GM19452 (cell line): ENCODE results near the gene HELZ2.

Experiments
- ATAC-seq: cut with Tn5 transposase; IDR thresholded peaks from one replicate; pipeline ENCODE4 v1.9.1; 2021; ENCODE audit not compliant: unreplicated experiment

HELZ2 gene

DNA sequence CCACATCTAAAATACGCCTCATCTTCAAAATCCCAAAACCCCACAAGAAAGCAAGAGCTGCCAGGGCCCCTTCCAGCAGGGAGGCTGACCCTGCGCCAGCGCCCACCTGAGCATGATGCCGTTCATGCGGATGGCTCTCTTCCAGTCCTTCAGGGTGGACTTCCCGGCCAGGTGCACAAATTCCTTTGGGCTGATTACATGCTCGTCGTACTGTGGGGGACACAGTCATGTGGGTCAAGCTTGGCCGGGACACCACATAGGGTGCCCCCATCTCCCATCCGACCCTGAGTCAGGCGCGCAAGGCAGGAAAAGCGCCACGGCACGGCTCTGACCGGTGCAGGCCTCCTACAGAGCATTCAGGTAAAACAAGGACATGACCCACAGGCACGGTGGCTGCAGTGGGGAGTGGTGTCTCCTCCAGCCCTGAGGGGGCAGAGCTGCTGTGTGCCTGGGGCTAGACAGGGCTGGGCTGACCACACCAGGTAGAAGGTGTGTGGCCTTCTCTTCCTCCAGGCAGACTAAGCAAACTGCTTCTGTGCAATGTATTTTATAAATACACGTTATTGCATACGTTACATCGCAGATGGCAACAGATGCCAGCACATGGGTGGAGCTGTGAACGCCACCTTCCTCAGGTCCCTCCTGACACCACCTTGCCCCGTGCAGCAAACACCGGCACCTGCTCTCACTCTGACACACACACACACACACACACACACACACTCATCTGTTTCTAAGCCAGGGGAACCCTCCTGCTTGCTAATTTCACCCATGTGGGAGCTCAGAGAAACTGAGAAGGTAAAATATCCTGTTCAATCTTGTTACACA lies 23.8 kb upstream of the HELZ2 start:
- no peak for ATAC-seq

DNA sequence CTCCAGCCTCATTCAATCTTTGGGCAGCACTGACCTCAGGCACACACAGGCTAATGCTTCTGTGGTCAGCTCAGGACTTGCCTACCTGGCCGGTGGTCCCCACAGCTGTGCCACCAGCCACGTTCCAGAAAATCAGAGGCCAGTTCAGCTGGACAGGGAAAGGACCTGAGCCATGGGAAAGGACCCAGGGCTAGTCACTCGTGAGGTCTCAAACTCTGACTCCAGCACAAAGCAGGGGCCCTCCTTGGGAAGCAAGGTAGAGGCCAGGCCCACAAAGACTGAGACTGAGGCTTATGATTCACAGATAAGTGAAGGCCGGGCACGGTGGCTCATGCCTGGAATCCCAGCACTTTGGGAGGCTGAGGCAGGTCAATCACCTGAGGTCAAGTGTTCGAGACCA lies 22.4 kb upstream of the HELZ2 start:
- ATAC-seq: no peak

- ATAC-seq: no peak
These were observed 21.5 kb upstream of the HELZ2 start for GRCh38 chr20:63595416-63596127.

- ATAC-seq: no peak
These were observed 20.1 kb upstream of the HELZ2 start for GRCh38 chr20:63594043-63594561.

DNA sequence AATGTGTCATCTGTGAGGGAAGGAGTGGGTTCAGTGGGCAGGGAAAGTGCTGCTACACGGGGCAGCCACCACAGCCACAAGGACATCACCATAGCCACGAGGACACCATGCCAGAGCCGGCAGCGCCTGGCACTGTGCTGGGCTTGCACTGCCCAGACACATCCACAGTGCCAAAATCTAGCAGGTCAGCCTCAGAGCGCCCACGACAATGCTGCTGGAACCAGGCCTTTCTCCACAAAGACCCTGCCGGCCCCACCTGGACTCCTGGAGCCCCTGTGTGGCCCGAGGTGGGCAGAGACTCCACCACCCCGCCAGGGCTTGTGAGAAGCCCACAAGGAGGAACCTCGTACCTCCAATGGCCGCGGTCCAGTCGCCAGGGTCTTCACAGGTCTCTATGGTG lies 18.6 kb upstream of the HELZ2 start:
- ATAC-seq: no peak

DNA sequence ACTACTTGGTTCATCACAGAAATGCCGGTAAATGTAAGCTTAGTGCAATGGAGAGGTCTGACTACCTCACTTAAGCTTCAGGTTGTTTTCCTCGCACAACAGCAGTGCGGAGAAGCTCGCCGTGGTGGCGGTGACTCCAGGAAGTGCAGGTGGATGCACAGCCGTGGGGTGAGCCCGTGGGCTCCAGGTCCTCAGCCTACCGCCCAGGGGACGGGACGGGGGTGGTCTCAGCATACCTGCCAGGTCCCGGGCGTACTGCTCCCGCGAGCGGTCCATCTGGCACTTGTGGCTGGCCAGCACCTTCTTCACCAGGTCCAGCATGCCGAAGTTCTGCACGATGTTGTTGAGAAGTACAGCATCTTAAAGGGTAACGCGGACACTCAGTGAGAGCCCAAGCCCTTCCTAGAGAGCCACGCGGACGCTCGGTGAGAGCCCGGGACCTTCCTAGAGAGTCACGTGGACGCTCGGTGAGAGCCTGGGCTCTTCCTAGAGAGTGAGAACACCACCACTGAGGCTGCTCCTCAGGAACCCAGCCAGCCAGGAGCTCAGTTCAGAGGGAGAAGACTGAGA lies 17.8 kb upstream of the HELZ2 start:
- no peak for ATAC-seq

DNA sequence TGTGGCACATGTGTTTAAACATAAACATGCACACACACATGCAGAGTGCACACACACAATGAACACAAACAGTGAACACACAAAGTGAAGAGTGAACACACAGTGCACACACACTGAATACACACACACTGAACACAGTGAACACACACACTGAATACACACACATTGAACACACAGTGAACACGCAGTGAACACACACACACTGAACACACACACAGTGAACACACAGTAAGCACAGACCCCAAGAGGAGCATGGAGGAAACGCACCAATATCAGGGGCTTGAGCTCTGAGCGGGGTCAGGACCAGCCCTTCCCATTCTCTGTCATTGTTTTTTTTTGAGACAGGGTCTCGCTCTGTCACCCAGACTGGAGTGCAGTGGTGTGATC lies 17.1 kb upstream of the HELZ2 start:
- ATAC-seq: no peak

GRCh38 chr20:63590218-63591146 lies 16.4 kb upstream of the HELZ2 start:
- no peak for ATAC-seq

DNA sequence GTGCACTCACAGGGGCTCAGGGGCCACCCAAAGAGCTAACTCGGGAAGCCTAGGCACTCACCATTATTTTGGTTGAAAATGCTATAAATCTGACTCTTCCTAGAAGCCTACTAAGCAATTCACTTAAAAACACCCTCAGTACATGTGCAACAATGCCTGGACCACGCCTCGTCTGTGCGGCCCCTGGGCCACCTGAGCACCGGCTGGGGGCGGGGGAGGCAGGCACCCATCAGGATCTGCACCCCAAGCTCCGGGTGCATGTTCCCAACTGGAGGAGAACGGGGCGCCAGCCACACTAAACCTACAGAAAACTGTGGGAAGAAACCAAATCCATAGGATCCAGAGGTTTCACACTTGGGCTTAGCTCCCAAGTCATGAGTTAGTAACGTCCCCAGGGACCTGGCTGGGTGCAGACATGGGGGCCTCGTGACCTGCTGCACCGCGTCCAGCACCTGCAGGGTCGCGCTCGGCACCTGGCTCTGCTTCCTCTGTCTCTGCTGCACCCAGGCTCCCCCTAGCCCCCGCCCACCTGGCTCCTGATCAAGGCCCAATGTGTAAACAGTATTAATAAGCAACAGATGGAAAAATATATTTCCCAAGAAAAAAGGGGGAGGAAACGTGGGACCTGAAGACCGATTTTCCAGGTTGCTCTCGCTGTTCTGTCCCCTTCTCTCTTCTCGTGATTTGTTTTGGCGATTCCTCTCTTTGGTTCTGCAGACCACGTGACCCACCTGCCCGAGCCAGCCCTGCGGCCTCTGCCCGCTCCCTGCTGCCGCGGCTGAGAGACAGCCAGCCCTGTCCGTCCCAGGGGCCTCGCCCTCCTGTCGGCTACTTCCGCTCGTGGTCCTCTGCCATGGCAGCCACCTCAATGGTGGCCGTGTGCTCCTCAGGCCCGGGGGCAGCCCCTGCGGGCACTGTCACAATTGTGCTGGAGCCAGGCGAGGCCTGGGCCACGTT lies 15.5 kb upstream of the HELZ2 start:
- no peak for ATAC-seq

GRCh38 chr20:63588641-63589041 lies 14.6 kb upstream of the HELZ2 start:
- ATAC-seq: no peak

DNA sequence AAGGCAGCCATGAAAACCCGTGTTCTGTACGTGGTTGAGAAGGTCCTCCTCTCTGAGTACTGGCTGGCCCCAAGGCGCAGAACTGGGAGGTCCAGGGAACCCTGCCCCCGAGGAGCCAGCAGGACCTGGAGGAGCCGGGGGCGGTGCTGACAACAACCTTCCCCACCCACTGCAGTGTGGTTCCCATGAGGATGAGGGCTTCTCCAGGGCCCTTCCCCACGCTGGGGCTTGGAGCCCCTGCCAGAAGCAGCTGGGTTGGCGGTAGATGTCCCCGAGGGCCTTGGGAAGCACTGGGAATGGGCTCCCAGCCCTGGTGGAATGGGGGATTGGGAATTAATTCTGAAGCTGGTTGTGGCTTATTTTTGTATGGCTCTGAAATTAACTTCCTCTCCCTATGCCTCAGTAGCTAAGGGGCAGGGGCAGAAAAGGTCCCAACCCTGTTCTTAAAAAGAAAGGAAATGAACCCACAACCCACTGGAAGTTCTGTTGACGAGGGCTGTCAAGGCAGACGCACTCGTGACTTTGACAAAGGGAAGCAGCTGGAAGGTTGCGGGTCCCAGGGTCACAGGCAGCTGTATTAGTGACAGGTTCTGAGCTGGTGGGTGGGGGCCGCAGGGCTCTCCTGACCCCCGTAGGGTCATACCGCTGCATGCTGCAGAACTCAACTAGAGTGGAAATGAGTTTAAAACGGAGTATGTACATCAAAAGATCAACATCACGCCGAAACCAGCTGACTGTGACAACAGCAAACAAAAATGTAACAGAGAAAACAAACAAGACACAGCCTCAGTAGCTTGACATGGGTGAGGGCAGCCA lies 13.9 kb upstream of the HELZ2 start:
- no peak for ATAC-seq

GRCh38 chr20:63587256-63587655 lies 13.2 kb upstream of the HELZ2 start:
- ATAC-seq: no peak

DNA sequence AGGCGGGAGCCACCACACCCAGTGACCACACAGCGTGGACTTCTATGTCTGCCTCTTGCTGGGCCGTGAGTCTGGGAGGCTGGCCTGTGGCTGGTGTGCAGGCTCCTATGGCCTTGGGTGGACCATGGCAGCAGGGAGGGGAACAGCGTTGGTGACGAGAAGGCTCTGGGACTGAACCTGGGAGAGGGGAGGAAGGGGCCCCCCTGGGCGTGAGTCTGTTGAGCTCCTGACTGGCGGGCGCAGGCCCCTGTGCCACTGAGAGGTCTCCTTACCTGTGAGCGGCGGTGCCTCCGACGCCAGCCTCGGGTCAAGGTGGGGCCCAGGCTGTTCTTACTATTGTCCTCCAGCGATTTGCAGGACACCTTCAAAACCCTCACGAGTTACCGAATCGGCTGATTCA lies 12.8 kb upstream of the HELZ2 start:
- ATAC-seq: no peak

GRCh38 chr20:63585616-63586565 lies 11.9 kb upstream of the HELZ2 start:
- no peak for ATAC-seq

GRCh38 chr20:63582382-63583063 lies 8.5 kb upstream of the HELZ2 start:
- no peak for ATAC-seq

GRCh38 chr20:63580796-63581461 lies 6.9 kb upstream of the HELZ2 start:
- no peak for ATAC-seq
